Hepatocyte (in vitro differentiated cells): ENCODE data around the gene TBL2. TPM values are rescaled to one million over a fixed set of nuclear protein-coding genes. Genes with fewer than 3 reads are reported as not detected.
"Not testable (repeated sequence)": the region's sequence is repeated elsewhere in the genome, so short reads cannot be mapped to it uniquely, and the experiment has no call there.

Experiments
- DNase-seq: peaks from one replicate; pipeline ENCODE4 v3.0.0-alpha.2; 2016; ENCODE audit warnings: low spot score
- H2AFZ ChIP-seq: fragments of 200-600 bp; sonication (generic); 2 replicates; pipeline ENCODE4 v1.6.0; 2016; ENCODE audit warnings: antibody characterized with exemption, mild to moderate bottlenecking
- H3K27ac ChIP-seq: fragments of 200-600 bp; sonication (generic); 2 replicates; pipeline ENCODE4 v1.5.1; 2016; ENCODE audit warnings: mild to moderate bottlenecking
- H3K27me3 ChIP-seq: fragments of 200-600 bp; sonication (generic); 2 replicates; pipeline ENCODE4 v1.6.1; 2016
- H3K36me3 ChIP-seq: fragments of 200-600 bp; sonication (generic); replicated peaks from 2 replicates; pipeline ENCODE4 v1.5.1; 2016; ENCODE audit warnings: low read depth; ENCODE audit not compliant: insufficient read depth
- H3K4me1 ChIP-seq: fragments of 200-600 bp; sonication (generic); 2 replicates; pipeline ENCODE4 v1.5.1; 2016; ENCODE audit warnings: mild to moderate bottlenecking, moderate library complexity; ENCODE audit not compliant: insufficient read depth
- H3K4me2 ChIP-seq: fragments of 200-600 bp; sonication (generic); 2 replicates; pipeline ENCODE4 v1.6.0; 2016
- H3K4me3 ChIP-seq: fragments of 200-600 bp; sonication (generic); 2 replicates; pipeline ENCODE4 v1.5.1; 2016; ENCODE audit warnings: mild to moderate bottlenecking
- H3K79me2 ChIP-seq: fragments of 200-600 bp; sonication (generic); 2 replicates; pipeline ENCODE4 v1.6.0; 2017; ENCODE audit warnings: mild to moderate bottlenecking
- H3K9me2 ChIP-seq: fragments of 200-600 bp; sonication (generic); replicated peaks from 2 replicates; pipeline ENCODE4 v1.6.0; 2017; ENCODE audit warnings: mild to moderate bottlenecking; ENCODE audit not compliant: insufficient read depth
- H3K9me3 ChIP-seq: fragments of 200-600 bp; sonication (generic); 2 replicates; pipeline ENCODE4 v1.5.1; 2016; ENCODE audit warnings: low read depth, mild to moderate bottlenecking
- H4K20me1 ChIP-seq: fragments of 200-600 bp; sonication (generic); 2 replicates; pipeline ENCODE4 v1.6.0; 2016; ENCODE audit warnings: mild to moderate bottlenecking; ENCODE audit not compliant: insufficient read depth, poor library complexity, severe bottlenecking
- EZH2 ChIP-seq: fragments of 200-600 bp; sonication (generic); IDR thresholded peaks from 2 replicates; pipeline ENCODE4 v1.6.1; 2016; ENCODE audit warnings: antibody characterized with exemption, mild to moderate bottlenecking, borderline replicate concordance
- EZH2phosphoT487 ChIP-seq: fragments of 200-600 bp; sonication (generic); IDR thresholded peaks from one replicate; pipeline ENCODE4 v1.6.1; 2018; ENCODE audit warnings: antibody characterized with exemption, mild to moderate bottlenecking, low read depth, moderate library complexity; ENCODE audit not compliant: unreplicated experiment, severe bottlenecking
- WGBS: methylation state at CpG from one replicate; pipeline ENCODE4 v1.1.6; 2016; ENCODE audit warnings: low lambda C conversion rate; ENCODE audit errors: missing lambda C conversion rate; 5-methylcytosine and 5-hydroxymethylcytosine counted together
- polyA plus RNA-seq: library from polyadenylated mRNA; unstranded; fragments of >200 nt; fragmentation: Nextera tagmentation; extraction: Ambion mirVana; gene quantifications from 2 replicates; pipeline ENCODE4 v1.2.1, GENCODE V29; 2016
- total RNA-seq: library from RNA; depleted of rRNA; stranded (reverse); fragments of >200 nt; gene quantifications from 2 replicates; pipeline ENCODE4 v1.2.3, GENCODE V29; 2014
- TF ChIP-seq, protein P1 (sequence below): fragments of 200-600 bp; sonication (generic); IDR thresholded peaks from 2 replicates; pipeline ENCODE4 v1.5.1; 2016; ENCODE audit warnings: antibody characterized with exemption, mild to moderate bottlenecking; ENCODE audit not compliant: poor library complexity

The TBL2 gene
- total and polyA plus RNA-seq, 2 experiments from 2014 or later: 55.5 to 73.6 TPM

DNA sequence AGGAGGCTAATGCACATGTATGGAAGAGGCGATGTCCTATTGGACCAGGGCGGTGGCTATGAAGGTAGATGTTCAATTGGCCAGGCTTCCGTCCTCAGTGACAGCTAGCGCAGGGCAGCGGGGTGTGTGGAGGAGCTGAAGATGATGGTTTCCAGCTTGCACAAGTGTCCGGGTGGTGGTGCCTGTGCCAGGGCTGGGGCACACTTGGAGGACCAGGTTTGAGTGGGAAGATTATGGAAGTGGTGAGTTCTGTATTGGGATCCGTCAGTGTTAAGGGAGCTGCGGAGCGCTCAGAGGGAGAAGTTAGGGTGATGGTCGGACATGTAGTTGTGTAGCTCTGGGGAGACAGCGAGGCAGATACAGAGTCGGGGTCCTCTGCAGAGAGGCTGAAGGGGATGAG, 8.5 kb upstream of the TBL2 start:
- Histone ChIP-seq H3K9me3 (no peaks in the 10 kb centered on the region), H3K4me3 (no peak overlapping the region), H3K79me2 (no peaks in the 10 kb centered on the region), H3K27ac (no peak overlapping the region), H2AFZ (no peak overlapping the region), H4K20me1 (no peaks in the 10 kb centered on the region), H3K9me2 (no peaks in the 10 kb centered on the region), H3K4me2 (no peak overlapping the region), H3K36me3 (no peaks in the 10 kb centered on the region), H3K27me3 (no peaks in the 10 kb centered on the region), H3K4me1 (no peaks in the 10 kb centered on the region)
- TF ChIP-seq EZH2phosphoT487 (no peak), EZH2 (no peak)
- TF ChIP-seq, protein P1, sequence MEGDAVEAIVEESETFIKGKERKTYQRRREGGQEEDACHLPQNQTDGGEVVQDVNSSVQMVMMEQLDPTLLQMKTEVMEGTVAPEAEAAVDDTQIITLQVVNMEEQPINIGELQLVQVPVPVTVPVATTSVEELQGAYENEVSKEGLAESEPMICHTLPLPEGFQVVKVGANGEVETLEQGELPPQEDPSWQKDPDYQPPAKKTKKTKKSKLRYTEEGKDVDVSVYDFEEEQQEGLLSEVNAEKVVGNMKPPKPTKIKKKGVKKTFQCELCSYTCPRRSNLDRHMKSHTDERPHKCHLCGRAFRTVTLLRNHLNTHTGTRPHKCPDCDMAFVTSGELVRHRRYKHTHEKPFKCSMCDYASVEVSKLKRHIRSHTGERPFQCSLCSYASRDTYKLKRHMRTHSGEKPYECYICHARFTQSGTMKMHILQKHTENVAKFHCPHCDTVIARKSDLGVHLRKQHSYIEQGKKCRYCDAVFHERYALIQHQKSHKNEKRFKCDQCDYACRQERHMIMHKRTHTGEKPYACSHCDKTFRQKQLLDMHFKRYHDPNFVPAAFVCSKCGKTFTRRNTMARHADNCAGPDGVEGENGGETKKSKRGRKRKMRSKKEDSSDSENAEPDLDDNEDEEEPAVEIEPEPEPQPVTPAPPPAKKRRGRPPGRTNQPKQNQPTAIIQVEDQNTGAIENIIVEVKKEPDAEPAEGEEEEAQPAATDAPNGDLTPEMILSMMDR: no peak
- WGBS: 97% methylated on average over 12 of the region's 12 CpGs
- no peak for DNase-seq

DNA sequence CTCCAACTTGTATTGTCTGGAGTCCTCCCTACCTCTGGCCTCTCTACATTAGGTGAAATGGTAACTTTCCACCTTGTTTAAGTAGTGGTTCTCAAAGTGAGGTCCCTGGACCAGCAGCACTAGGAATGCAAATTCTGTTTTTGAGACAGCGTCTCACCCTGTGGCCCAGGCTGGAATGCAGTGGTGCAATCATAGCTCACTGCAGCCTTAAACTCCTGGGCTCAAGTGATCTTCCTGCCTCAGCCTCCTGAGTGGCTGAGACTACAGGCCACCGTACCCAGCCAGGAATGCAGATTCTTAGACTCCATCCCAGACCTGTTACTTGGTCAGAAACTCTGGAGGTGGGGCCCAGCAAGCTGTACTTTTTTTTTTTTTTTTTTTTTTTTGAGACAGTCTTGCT, 6.8 kb upstream of the TBL2 start:
- Histone ChIP-seq H3K27ac (no peak overlapping the region), H3K9me3 (no peaks in the 10 kb centered on the region), H3K27me3 (no peaks in the 10 kb centered on the region), H4K20me1 (no peaks in the 10 kb centered on the region), H3K4me2 (no peak overlapping the region), H3K4me1 (no peaks in the 10 kb centered on the region), H3K9me2 (no peaks in the 10 kb centered on the region), H2AFZ (no peak overlapping the region), H3K79me2 (no peaks in the 10 kb centered on the region), H3K4me3 (no peak overlapping the region), H3K36me3 (no peaks in the 10 kb centered on the region)
- TF ChIP-seq, protein P1: no peak
- TF ChIP-seq EZH2: no peak
- no peak for TF ChIP-seq EZH2phosphoT487
- no peak for DNase-seq
- WGBS: 75% methylated on average over 2 of the region's 2 CpGs

DNA sequence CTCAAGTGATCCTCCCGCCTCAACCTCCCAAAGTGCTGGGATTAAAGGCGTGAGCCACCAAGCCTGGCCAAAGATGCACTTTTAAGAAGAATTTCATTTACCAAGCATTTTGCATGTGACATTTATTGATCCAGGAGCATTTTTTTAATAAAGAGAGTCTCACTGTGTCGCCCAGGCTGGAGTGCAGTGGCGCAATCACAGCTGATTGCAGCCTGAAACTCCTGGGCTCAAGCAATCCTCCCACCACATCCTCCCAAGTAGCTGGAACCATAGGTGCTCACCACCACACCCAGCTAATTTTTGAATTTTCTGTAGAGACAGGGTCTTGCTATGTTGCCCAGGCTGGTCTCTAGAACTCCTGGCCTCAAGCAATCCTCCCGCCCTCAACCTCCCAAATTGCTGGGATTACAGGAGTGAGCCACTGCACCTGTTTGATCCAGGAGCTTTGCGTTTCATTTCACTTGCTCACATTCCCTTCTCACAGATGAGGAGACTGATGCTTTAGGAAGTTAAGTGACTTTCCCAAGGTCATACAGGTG, 4.4 kb upstream of the TBL2 start:
- Histone ChIP-seq H3K9me2 (no peaks in the 10 kb centered on the region), H2AFZ (no peak overlapping the region), H3K9me3 (no peaks in the 10 kb centered on the region), H3K4me3 (no peak overlapping the region), H3K36me3 (no peaks in the 10 kb centered on the region), H3K27ac (no peak overlapping the region), H3K79me2 (peaks cover 5% of the 10 kb centered on the region), H3K27me3 (no peaks in the 10 kb centered on the region), H3K4me2 (no peak overlapping the region), H3K4me1 (no peaks in the 10 kb centered on the region), H4K20me1 (no peaks in the 10 kb centered on the region)
- no peak for DNase-seq
- 92% methylated on average over 6 of the region's 6 CpGs for WGBS
- TF ChIP-seq, protein P1: no peak
- TF ChIP-seq EZH2: no peak
- TF ChIP-seq EZH2phosphoT487: no peak

DNA sequence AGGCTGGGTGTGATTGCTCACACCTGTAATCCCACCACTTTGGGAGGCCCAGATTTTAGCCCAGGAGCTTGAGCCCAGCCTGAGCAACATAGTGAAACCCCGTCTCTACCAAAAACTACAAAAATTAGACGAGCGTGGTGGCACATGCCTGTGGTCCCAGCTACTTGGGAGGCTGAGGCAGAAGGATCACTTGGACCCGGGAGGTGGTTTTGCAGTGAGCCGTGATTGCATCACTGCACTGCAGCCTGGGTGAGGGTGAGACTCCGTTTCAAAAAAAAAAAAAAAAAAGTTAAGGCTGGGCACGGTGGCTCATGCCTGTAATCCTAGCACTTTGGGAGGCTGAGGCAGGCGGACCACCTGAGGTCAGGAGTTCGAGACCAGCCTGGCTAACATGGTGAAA, 2.6 kb upstream of the TBL2 start:
- not testable (repeated sequence) for H2AFZ ChIP-seq, H3K36me3 ChIP-seq, H3K4me1 ChIP-seq, H3K27ac ChIP-seq, DNase-seq, H3K9me3 ChIP-seq, H4K20me1 ChIP-seq, H3K27me3 ChIP-seq, H3K9me2 ChIP-seq, H3K4me3 ChIP-seq, H3K4me2 ChIP-seq
- 89% methylated on average over 9 of the region's 9 CpGs for WGBS
- peaks cover 22% of the 10 kb centered on the region for H3K79me2 ChIP-seq
